Measurements from ENCODE around the gene CFAP46. TPM values are rescaled to one million over a fixed set of nuclear protein-coding genes. Genes with fewer than 3 reads are reported as not detected.

CFAP46 gene
- total and polyA plus RNA-seq, 2 experiments from 2014 or later, result 3.1 to 5.4 TPM

DNA sequence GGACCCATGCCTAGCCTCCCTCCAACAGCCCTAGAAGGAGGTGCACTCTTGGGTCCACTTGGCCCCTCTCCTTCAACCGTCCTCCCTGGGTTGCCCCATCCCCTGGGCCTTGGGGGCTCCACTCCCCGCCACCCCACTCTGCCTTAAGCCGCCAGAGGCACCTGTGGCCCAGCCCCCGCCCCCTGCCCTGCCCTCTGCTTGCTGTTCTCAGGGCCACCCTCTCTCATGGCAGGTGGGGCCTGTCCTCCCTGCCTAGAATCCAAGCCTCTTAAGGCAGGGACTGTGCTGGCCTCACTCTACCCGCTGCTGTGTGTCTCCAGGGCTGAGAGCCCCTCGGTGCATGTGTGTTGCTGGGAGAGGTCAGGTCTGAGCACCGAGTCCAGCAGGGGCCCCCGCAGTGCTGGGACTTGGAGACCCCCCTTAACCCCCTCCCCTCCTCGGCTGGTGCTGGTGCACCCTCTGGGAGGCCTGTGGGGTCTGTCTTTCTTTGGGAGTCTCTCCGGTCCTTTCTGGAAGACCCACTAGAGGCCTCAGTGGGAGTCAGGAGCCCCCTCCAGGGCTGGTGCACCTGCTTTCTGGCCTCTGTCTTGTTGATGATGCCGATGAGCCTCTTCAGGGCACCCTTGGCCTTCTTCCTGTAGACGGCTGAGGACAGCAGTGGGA lies 43.8 kb downstream of the CFAP46 start (continued):
- no peak for TF ChIP-seq JUNB (IDR thresholded peaks at IDR 0.05; ENCODE audit: unreplicated experiment)
- TF ChIP-seq EZH2phosphoT487 (IDR thresholded peaks at IDR 0.05; ENCODE audit: unreplicated experiment), result no peak
- no peak for TF ChIP-seq CREB1 (CRISPR knock-in tag; IDR thresholded peaks at IDR 0.05; ENCODE audit: low read depth)
- TF ChIP-seq ZNF331 (CRISPR knock-in tag; IDR thresholded peaks at IDR 0.05; ENCODE audit: low read depth), result no peak
- TF ChIP-seq, protein P1, sequence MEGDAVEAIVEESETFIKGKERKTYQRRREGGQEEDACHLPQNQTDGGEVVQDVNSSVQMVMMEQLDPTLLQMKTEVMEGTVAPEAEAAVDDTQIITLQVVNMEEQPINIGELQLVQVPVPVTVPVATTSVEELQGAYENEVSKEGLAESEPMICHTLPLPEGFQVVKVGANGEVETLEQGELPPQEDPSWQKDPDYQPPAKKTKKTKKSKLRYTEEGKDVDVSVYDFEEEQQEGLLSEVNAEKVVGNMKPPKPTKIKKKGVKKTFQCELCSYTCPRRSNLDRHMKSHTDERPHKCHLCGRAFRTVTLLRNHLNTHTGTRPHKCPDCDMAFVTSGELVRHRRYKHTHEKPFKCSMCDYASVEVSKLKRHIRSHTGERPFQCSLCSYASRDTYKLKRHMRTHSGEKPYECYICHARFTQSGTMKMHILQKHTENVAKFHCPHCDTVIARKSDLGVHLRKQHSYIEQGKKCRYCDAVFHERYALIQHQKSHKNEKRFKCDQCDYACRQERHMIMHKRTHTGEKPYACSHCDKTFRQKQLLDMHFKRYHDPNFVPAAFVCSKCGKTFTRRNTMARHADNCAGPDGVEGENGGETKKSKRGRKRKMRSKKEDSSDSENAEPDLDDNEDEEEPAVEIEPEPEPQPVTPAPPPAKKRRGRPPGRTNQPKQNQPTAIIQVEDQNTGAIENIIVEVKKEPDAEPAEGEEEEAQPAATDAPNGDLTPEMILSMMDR (conservative IDR thresholded peaks at IDR 0.05; ENCODE audit: low read depth in 2 of 2), result no peak
- TF ChIP-seq POLR2AphosphoS5 (IDR thresholded peaks at IDR 0.05; ENCODE audit: low read depth), result no peak

DNA sequence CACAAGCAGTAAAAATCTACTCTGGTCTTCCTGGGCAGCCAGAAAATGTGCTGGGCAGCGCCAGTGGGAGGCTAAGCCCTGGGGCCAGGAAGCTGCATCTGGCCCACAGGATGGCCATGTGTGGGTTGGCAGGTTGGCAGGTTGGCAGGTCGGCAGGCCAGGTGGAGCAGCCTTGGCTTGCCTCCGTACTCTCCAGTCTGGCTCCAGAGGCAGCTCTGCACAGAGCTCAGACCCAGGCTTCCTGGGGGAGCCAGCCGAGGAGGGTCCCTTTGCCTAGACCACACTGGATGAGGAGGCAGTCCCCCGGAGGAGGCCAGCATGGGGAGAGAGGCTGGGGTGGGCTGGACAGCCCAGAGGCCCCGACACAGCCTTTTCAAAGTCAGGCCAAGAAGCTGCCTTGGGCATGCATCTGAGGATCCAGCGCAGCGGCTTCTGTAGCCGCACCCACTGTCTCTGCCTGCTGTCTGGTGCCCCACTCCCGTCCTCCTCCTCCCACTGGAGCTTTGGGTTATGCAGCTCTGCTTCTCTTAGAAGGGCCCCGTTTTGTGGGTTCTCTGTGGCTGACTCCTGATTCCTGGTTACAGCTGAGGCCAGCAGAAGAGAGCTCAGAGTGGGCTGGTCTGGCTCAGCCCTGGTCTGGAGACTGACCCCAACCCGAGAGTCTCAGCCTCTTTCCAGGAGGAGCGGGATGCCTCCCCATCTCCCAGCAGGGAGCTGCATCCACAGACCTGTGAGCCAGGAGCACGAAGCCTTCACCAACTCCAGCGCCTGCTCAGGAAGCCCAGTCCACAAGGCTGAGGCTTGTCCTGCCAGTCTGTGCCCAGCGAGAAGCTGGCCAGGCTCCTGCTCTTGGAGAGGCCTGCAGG lies 44.6 kb downstream of the CFAP46 start:
- H3K9me2 ChIP-seq (ENCODE audit: insufficient read depth), result 0 out of 2 replicates have a peak, but pooled peaks cover 2% of the 10 kb centered on the region
- H3K4me1 ChIP-seq (ENCODE audit: insufficient read depth), result 0 out of 2 replicates have a peak, but pooled peaks cover under 1% of the 10 kb centered on the region
- Mint-ChIP-seq H3K4me1 (peaks cover 13% of the 10 kb centered on the region), H3K27ac (no peak overlapping the region), H3K27me3 (ENCODE audit: insufficient read depth, low read depth, poor library complexity) (peaks cover 1% of the 10 kb centered on the region), H3K9me3 (peaks cover 22% of the 10 kb centered on the region), H3K4me3 (no peak overlapping the region), H3K36me3 (ENCODE audit: low read depth) (peaks cover 7% of the 10 kb centered on the region; the same call in 1 of the 3 replicates)
- H3K4me3 ChIP-seq, result no peak overlapping the region
- no peaks in the 10 kb centered on the region for H3K79me2 ChIP-seq (replicated peaks; ENCODE audit: insufficient read depth)
- no peaks in the 10 kb centered on the region for H3K36me3 ChIP-seq (ENCODE audit: insufficient read depth)
- H3K27me3 ChIP-seq (ENCODE audit: insufficient read depth), result no peaks in the 10 kb centered on the region
- no peaks in the 10 kb centered on the region for H3F3A ChIP-seq (replicated peaks; ENCODE audit: low read depth)
- no peak overlapping the region for H3K4me2 ChIP-seq
- DNase-seq (ENCODE audit: low spot score), result no peak
- no peak overlapping the region for H2AFZ ChIP-seq
- TF ChIP-seq ZNF114 (CRISPR knock-in tag; IDR thresholded peaks at IDR 0.05), result no peak
- TF ChIP-seq POLR2AphosphoS5 (IDR thresholded peaks at IDR 0.05; ENCODE audit: low read depth), result no peak
- TF ChIP-seq, protein P1 (conservative IDR thresholded peaks at IDR 0.05; ENCODE audit: low read depth in 2 of 2), result no peak
- TF ChIP-seq EZH2phosphoT487 (IDR thresholded peaks at IDR 0.05; ENCODE audit: unreplicated experiment), result no peak
- TF ChIP-seq, protein P2, sequence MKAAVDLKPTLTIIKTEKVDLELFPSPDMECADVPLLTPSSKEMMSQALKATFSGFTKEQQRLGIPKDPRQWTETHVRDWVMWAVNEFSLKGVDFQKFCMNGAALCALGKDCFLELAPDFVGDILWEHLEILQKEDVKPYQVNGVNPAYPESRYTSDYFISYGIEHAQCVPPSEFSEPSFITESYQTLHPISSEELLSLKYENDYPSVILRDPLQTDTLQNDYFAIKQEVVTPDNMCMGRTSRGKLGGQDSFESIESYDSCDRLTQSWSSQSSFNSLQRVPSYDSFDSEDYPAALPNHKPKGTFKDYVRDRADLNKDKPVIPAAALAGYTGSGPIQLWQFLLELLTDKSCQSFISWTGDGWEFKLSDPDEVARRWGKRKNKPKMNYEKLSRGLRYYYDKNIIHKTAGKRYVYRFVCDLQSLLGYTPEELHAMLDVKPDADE (IDR thresholded peaks at IDR 0.05), result no peak
- no peak for TF ChIP-seq ZNF331 (CRISPR knock-in tag; IDR thresholded peaks at IDR 0.05; ENCODE audit: low read depth)
- TF ChIP-seq NANOG (IDR thresholded peaks at IDR 0.05; ENCODE audit: borderline replicate concordance), result no peak
- no peaks in the 10 kb centered on the region for H4K20me1 ChIP-seq (replicated peaks; ENCODE audit: insufficient read depth)
- no peak overlapping the region for H3K27ac ChIP-seq (ENCODE audit: low read depth)
- no peak for ATAC-seq
